HCT116 (cell line): ENCODE results near the gene ACE. TPM values are rescaled to one million over a fixed set of nuclear protein-coding genes. Genes with fewer than 3 reads are reported as not detected.

ENCODE experiments used
- ATAC-seq: fragments of 200-7000 bp; cut with Tn5 transposase; 2 replicates; pipeline ENCODE4 v1.9.1; 2020; ENCODE audit warnings: mild to moderate bottlenecking, moderate library complexity
- BruUV-seq: library from RNA; stranded (reverse); fragments of 400-500 nt; replicated peaks from 2 replicates; lab custom pipeline; 2021; lab: Mats Ljungman, UMichigan
- CTCF ChIA-PET: fragments of 300-600 bp; sonication (Branson Sonifier 250); formaldehyde crosslinking; loops from one replicate; lab custom pipeline; 2021; ENCODE audit warnings: antibody characterized with exemption; lab: Charles Lee
- POLR2A ChIA-PET: fragments of 300-600, 350-600 bp; sonication (Branson Sonifier 250); formaldehyde crosslinking; loops from one replicate; lab custom pipeline; 2021; ENCODE audit warnings: antibody characterized with exemption; lab: Charles Lee
- RAD21 ChIA-PET, 2 experiments: fragments of 300-600 bp; sonication (Branson Sonifier 250); formaldehyde crosslinking; loops; one replicate each; lab custom pipeline; 2023; ENCODE audit warnings: low total read pairs in 2 of 2; ENCODE audit not compliant: uncharacterized antibody in 2 of 2, unreplicated experiment in 2 of 2, low non-redundant PET in 1 of 2; lab: Charles Lee
- DNase-seq: peaks from one replicate; pipeline ENCODE4 v3.0.0-alpha.2; 2010; ENCODE audit warnings: low read depth, low spot score
- H2AFZ ChIP-seq: fragments of 200-600 bp; shearing (Covaris generic), sonication (generic); 2 replicates; pipeline ENCODE4 v1.6.1; 2017; ENCODE audit warnings: low read depth, mixed run types, mixed read lengths, antibody characterized with exemption, low read length; ENCODE audit not compliant: poor library complexity, severe bottlenecking
- H3K27ac ChIP-seq: 2 replicates; pipeline ENCODE4 v1.5.1; 2012; ENCODE audit warnings: low read depth, low read length
- H3K27me3 ChIP-seq: fragments of 200-600 bp; sonication (generic); 2 replicates; pipeline ENCODE4 v1.6.1; 2016; ENCODE audit warnings: mixed run types, low read length, mixed read lengths; ENCODE audit not compliant: insufficient read depth
- H3K36me3 ChIP-seq, 2 experiments: fragments of 200-500 bp in 1 of 2; fragments of 200-600 bp in 1 of 2; sonication (Bioruptor generic) in 1 of 2; sonication (generic) in 1 of 2; 2 replicates each; pipeline versions ENCODE4 v1.5.1 to v1.6.1; 2014 to 2016; ENCODE audit warnings: low read length in 2 of 2, inconsistent platforms in 1 of 2, mixed read lengths in 1 of 2, mixed run types in 1 of 2; ENCODE audit not compliant: insufficient read depth in 2 of 2, control insufficient read depth in 1 of 2
- H3K4me1 ChIP-seq, 2 experiments: fragments of 200-600 bp in 1 of 2; sonication (generic) in 1 of 2; 2 replicates each; pipeline versions ENCODE4 v1.5.1 to v1.6.1; 2012 to 2017; ENCODE audit warnings: low read length in 2 of 2, inconsistent platforms in 1 of 2, mild to moderate bottlenecking in 1 of 2, mixed read lengths in 1 of 2, mixed run types in 1 of 2, moderate library complexity in 1 of 2; ENCODE audit not compliant: insufficient read depth in 2 of 2, control insufficient read depth in 1 of 2
- H3K4me2 ChIP-seq: fragments of 200-600 bp; sonication (generic); 2 replicates; pipeline ENCODE4 v1.6.1; 2017; ENCODE audit warnings: mixed run types, low read length, mixed read lengths
- H3K4me3 ChIP-seq, 2 experiments: fragments of 200-600 bp in 1 of 2; sonication (generic) in 1 of 2; replicated peaks in 1 of 2; 2 replicates each; pipeline ENCODE4 v1.5.1; 2011 to 2016; ENCODE audit warnings: low read length in 2 of 2, control low read depth in 1 of 2, low read depth in 1 of 2, mild to moderate bottlenecking in 1 of 2, mixed read lengths in 1 of 2, mixed run types in 1 of 2
- H3K79me2 ChIP-seq: fragments of 200-600 bp; sonication (generic); 2 replicates; pipeline ENCODE4 v1.6.1; 2017; ENCODE audit warnings: mild to moderate bottlenecking, mixed run types, low read length, moderate library complexity, mixed read lengths; ENCODE audit not compliant: insufficient read depth
- H3K9ac ChIP-seq: fragments of 200-600 bp; sonication (generic); 2 replicates; pipeline ENCODE4 v1.6.1; 2016; ENCODE audit warnings: low read length, mixed read lengths
- H3K9me2 ChIP-seq: fragments of 200-600 bp; sonication (generic), shearing (Covaris generic); 2 replicates; pipeline ENCODE4 v1.6.1; 2017; ENCODE audit warnings: mixed run types, mild to moderate bottlenecking, moderate library complexity; ENCODE audit not compliant: insufficient read depth
- H3K9me3 ChIP-seq, 2 experiments: fragments of 200-500 bp in 1 of 2; fragments of 200-600 bp in 1 of 2; sonication (Bioruptor generic) in 1 of 2; sonication (generic) in 1 of 2; 2 replicates each; pipeline ENCODE4 v1.6.1; 2014 to 2017; ENCODE audit warnings: low read length in 2 of 2, mixed read lengths in 2 of 2, inconsistent platforms in 1 of 2, low read depth in 1 of 2, mild to moderate bottlenecking in 1 of 2, mixed run types in 1 of 2, moderate library complexity in 1 of 2; ENCODE audit not compliant: control insufficient read depth in 1 of 2, insufficient read depth in 1 of 2
- H4K20me1 ChIP-seq: fragments of 200-600 bp; sonication (generic), shearing (Covaris generic); 2 replicates; pipeline ENCODE4 v1.6.1; 2017; ENCODE audit warnings: mixed run types, mild to moderate bottlenecking, moderate library complexity; ENCODE audit not compliant: insufficient read depth
- ATF3 ChIP-seq: IDR thresholded peaks from 2 replicates; pipeline ENCODE4 v1.6.1; 2012
- CEBPB ChIP-seq: IDR thresholded peaks from 2 replicates; pipeline ENCODE4 v1.6.1; 2012; ENCODE audit warnings: low read depth
- EGR1 ChIP-seq: IDR thresholded peaks from 2 replicates; pipeline ENCODE4 v1.6.1; 2012; ENCODE audit warnings: low read depth
- ELF1 ChIP-seq: IDR thresholded peaks from 2 replicates; pipeline ENCODE4 v1.6.1; 2012; ENCODE audit warnings: low read depth, borderline replicate concordance
- EZH2 ChIP-seq: fragments of 200-600 bp; sonication (generic); IDR thresholded peaks from 2 replicates; pipeline ENCODE4 v1.6.1; 2017; ENCODE audit warnings: antibody characterized with exemption, mixed run types
- EZH2phosphoT487 ChIP-seq: fragments of 200-600 bp; IDR thresholded peaks from 2 replicates; pipeline ENCODE4 v1.6.1; 2018; ENCODE audit warnings: antibody characterized with exemption, borderline replicate concordance
- FOSL1 ChIP-seq: IDR thresholded peaks from 2 replicates; pipeline ENCODE4 v1.6.1; 2012; ENCODE audit warnings: low read depth
- RAD21 ChIP-seq: IDR thresholded peaks from 2 replicates; pipeline ENCODE4 v1.6.1; 2012; ENCODE audit warnings: low read depth, mild to moderate bottlenecking
- ZBTB33 ChIP-seq: IDR thresholded peaks from 2 replicates; pipeline ENCODE4 v1.6.1; 2011; ENCODE audit warnings: mild to moderate bottlenecking, low read length, moderate library complexity; ENCODE audit not compliant: insufficient replicate concordance; ENCODE audit errors: extremely low read depth
- ZNF274 ChIP-seq: fragments of 200-500 bp; sonication (Bioruptor generic); IDR thresholded peaks from 2 replicates; pipeline ENCODE4 v1.6.1; 2014; ENCODE audit warnings: mild to moderate bottlenecking, low read depth, low read length, inconsistent platforms
- intact Hi-C: fragments of 100-400 bp; cut with micrococcal nuclease; formaldehyde crosslinking; loops from 2 replicates; pipeline ENCODE4 v1.10.0; 2022
- total RNA-seq: library from RNA; stranded (reverse); gene quantifications from one replicate; pipeline ENCODE4 v1.2.1, GENCODE V29; 2021; ENCODE audit not compliant: unreplicated experiment

Gene ACE
- total RNA-seq, 1 experiment from 2014 or later, result 7.7 TPM

- no peak for ATAC-seq
- no TSS peak for BruUV-seq
- Histone ChIP-seq H3K9me2 (no peaks in the 10 kb centered on the region), H4K20me1 (no peaks in the 10 kb centered on the region), H3K27me3 (no peaks in the 10 kb centered on the region), H2AFZ (no peak overlapping the region), H3K9ac (no peak overlapping the region), H3K4me3 (no peak overlapping the region), H3K27ac (no peak overlapping the region), H3K9me3 (no peaks in the 10 kb centered on the region), H3K4me1 (peaks cover 13 to 39% of the 10 kb centered on the region in 2 experiments), H3K79me2 (no peaks in the 10 kb centered on the region), H3K4me2 (no peak overlapping the region), H3K36me3 (no peaks in the 10 kb centered on the region)
- CTCF ChIA-PET, result no interaction called here
- no peak for DNase-seq
- TF ChIP-seq RAD21 (no peak), CEBPB (no peak), FOSL1 (no peak), ELF1 (no peak)
- intact Hi-C loops, result no loop called here
- RAD21 ChIA-PET, result no interaction called here
- POLR2A ChIA-PET, result no interaction called here
Observed at GRCh38 chr17:63474174-63474573, 2.7 kb upstream of the ACE start.

- Histone ChIP-seq H2AFZ (no peak overlapping the region), H3K27me3 (no peaks in the 10 kb centered on the region), H3K36me3 (no peaks in the 10 kb centered on the region), H3K9ac (no peak overlapping the region), H3K9me2 (no peaks in the 10 kb centered on the region), H3K4me1 (peaks cover 13 to 41% of the 10 kb centered on the region in 2 experiments), H3K9me3 (no peaks in the 10 kb centered on the region), H3K4me2 (no peak overlapping the region), H3K79me2 (no peaks in the 10 kb centered on the region), H4K20me1 (no peaks in the 10 kb centered on the region), H3K4me3 (no peak overlapping the region), H3K27ac (no peak overlapping the region)
- ChIA-PET CTCF (no interaction called here), RAD21 (no interaction called here), POLR2A (no interaction called here)
- ATAC-seq, result no peak
- BruUV-seq, result no TSS peak
- TF ChIP-seq EZH2 (no peak), ZNF274 (no peak), ATF3 (no peak), EZH2phosphoT487 (no peak), CEBPB (no peak), ZBTB33 (no peak), EGR1 (no peak)
- intact Hi-C loops, result no loop called here
- DNase-seq, result no peak
Observed at GRCh38 chr17:63474586-63475460, 2.0 kb upstream of the ACE start.
